ENCODE results near the gene BHLHA15.
A peak's percentile ranks its signal among the peaks of the same experiment; 100 is the strongest.

Gene BHLHA15

DNA sequence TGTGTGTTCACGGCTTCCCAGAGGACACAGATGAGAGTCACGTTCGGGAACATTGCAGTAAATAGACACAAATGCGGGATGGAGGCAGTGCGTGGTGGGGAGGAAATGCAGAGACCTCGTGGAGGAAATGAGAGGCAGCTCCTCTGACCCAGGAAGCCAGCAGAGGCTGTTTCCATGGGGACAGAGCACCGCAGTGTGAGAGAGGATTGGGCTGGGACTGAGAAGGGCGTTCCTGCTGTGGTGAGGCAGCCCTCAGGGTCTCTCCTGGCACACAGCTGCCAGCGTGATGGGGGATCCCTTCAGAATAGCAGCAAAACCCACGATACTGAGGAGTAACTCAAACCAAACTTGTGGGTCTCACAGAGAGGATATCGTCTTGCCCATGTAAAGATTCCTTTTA is 21.7 kb upstream of the BHLHA15 start:
- DNase-seq, result no peak

DNA sequence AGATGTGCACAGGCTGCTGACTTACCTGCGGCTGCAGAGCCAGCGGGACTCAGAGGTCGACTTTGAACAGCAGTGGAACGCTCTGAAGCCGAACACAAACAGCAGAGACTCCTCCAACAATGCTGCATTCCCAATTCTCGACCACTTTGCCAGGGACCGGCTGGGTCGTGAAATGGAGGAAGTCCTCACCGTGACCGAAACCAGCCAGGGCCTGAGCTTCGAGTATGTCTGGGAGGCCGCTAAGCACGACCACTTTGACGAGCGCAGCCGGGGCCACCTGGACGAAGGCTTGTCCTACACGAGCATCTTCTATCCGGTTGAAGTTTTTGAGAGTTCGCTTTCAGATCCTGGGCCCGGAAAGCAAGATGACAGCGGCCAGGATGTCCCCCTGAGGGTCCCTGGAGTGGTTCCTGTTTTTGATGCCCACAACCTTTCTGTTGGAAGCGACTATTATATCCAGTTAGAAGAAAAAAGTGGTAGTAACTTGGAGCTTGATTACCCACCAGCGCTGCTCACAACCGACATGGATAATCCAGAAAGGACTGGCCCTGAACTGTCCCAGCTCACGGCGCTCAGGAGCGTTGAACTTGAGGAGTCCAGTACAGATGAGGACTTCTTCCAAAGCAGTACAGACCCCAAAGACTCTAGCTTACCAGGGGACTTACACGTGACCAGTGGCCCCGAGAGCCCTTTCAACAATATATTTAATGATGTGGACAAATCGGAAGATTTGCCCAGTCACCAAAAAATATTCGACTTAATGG is 19.4 kb upstream of the BHLHA15 start:
- no peak for DNase-seq

DNA sequence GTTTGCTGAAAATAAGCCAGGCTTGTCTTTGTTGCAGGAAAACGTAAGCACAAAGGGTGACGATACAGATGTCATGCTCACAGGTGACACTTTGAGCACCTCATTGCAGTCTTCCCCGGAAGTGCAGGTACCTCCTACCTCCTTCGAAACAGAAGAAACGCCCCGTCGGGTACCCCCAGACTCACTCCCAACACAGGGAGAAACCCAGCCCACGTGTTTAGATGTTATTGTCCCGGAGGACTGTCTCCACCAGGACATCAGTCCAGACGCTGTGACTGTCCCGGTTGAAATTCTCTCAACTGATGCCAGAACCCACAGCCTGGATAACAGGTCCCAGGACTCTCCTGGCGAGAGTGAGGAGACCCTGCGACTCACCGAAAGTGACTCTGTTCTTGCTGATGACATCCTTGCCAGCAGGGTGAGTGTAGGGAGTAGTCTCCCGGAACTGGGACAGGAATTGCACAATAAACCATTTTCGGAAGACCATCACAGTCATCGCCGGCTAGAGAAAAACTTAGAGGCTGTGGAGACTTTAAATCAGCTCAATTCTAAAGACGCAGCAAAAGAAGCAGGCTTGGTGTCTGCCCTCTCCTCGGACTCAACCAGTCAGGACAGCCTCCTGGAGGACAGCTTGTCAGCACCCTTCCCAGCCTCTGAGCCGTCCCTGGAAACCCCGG is 18.3 kb upstream of the BHLHA15 start:
- no peak for DNase-seq

DNA sequence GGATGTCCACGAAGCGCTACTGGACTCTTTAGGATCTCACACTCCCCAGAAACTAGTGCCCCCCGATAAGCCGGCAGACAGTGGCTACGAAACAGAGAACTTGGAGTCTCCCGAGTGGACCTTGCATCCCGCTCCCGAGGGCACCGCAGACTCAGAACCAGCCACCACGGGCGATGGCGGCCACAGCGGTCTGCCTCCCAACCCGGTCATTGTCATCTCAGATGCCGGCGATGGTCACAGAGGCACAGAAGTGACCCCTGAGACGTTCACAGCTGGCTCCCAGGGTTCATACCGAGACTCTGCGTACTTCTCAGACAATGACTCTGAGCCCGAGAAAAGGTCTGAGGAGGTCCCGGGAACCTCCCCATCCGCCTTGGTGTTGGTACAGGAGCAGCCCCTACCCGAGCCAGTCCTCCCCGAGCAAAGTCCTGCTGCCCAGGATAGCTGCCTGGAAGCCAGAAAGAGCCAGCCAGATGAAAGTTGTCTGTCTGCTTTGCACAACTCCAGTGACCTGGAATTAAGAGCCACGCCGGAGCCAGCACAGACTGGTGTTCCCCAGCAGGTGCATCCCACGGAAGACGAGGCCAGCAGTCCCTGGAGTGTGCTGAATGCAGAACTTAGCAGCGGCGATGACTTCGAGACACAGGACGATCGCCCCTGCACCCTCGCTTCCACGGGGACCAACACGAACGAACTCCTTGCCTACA is 17.6 kb upstream of the BHLHA15 start:
- no peak for DNase-seq

DNA sequence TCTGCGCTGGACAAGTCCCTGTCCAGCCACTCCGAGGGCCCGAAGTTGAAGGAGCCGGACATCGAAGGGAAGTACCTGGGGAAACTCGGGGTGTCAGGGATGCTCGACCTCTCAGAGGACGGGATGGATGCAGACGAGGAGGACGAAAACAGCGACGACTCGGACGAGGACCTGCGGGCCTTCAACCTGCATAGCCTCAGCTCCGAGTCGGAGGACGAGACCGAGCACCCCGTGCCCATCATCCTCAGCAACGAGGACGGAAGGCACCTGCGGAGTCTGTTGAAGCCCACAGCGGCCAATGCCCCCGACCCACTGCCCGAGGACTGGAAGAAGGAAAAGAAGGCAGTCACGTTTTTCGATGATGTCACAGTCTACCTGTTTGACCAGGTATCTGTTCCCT is 17.1 kb upstream of the BHLHA15 start:
- no peak for DNase-seq

DNA sequence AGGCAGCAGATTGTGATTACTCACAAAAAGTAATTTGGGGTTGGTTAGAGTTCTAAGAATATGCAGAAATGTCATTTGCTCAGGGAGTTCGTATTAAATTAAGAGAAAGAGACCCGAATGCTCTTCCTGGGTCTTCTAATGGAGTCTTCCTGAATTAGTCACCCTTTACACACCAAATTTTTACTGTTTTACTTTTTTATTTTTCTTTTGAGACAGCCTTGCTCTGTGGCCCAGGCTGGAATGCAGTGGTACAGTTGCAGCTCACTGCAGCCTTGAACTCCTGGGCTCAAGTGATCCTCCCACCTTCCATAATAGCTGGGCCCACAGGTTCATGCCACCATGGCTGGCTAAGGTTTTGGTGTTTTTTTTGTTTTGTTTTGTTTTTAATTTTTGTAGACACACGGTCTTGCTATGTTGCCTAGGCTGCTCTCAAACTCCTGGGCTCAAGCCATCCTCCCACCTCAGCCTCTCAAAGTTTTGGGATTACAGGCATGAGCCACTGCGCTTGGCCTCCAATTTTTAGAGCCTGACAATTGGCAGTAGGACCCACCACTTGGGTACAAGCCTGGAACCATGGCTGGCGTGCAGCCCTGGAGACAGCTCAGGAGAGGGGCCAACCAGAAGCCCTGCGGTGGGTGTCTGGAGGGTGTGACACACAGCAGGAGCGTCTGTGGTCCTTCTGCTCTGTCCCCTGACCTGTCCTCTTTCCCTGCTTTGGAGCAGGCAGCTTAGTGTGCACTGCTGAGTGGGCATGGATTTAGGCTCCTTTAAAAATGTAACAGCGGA is 16.4 kb upstream of the BHLHA15 start:
- no peak for DNase-seq

DNA sequence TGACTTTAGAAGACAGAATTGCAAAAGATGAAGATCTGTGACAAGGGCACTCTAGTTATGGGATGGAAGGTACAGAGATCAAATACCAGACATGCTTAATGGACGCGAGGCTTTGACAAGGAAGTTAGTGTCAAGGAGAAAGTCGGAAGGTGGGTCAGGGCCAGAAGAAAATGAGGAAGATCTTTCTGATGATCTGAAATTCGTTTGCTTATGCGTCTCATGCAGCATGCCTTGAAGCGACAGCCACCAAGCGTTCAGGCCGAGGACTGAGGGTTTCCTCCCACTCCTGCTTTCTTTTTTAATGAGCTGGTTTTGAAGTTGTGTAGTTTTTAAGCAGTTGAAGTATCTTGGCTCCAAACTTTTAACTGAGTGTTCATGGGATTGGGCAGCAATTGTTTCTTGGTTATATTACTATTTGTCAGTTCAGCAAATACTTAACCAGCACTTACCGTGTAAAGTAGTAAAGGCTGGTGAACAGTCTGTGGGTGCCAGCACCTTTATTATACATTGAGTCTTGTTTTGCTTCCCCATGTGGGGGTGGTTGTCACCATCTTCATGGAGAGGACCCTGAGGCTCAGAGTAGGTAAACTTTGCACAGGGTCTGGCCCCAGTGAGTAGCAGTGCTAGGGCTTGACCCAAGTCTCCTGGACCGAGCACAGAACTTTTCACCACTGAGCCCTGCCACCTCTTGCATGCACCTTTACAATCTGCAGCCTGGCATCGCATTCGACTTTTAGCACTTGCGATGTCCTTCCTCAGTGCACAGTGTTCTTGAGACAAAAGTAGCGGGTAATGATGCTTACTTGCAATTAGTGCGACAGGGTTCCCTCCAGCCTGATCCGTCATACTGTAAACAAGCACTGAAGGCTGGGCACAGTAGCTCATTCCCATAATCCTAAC is 14.3 kb upstream of the BHLHA15 start:
- DNase-seq, result no peak

DNA sequence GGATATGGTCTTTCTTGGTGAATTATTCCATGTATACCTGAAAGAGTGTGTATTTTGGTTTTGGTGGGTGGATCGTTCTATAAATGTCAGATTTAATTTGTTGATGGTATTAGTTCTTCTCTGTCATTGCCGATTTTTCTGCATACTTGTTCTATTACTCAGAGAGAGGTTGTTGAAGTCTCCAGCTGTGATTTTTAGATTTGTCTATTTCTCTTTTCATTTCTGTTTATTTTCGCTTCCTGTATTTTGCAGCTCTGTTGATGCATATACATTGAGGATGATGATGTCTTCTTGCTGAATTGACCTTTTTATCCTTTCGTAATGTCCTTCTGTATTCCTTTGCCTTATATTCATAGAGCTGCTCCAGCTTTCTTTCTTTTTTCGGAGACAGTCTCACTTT is 12.1 kb upstream of the BHLHA15 start:
- DNase-seq, result no peak

DNA sequence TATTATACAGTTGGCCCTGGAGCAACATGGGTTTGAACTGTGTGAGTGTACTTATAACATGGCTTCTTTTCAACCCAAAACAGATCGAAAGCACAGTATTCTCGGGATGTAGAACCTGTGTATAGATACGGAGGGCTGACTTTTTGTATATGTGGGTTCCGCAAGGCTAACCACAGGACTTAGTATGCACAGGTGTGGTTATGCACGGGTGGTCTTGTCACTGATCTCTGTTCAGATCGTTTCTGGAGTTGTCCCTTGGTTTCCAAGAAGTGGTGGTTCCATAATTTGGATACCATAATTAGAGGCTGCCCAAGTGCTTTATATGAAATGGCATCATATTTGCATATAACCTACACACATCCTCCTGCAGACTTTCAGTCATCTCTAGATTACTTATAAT is 10.9 kb upstream of the BHLHA15 start:
- no peak for DNase-seq

DNA sequence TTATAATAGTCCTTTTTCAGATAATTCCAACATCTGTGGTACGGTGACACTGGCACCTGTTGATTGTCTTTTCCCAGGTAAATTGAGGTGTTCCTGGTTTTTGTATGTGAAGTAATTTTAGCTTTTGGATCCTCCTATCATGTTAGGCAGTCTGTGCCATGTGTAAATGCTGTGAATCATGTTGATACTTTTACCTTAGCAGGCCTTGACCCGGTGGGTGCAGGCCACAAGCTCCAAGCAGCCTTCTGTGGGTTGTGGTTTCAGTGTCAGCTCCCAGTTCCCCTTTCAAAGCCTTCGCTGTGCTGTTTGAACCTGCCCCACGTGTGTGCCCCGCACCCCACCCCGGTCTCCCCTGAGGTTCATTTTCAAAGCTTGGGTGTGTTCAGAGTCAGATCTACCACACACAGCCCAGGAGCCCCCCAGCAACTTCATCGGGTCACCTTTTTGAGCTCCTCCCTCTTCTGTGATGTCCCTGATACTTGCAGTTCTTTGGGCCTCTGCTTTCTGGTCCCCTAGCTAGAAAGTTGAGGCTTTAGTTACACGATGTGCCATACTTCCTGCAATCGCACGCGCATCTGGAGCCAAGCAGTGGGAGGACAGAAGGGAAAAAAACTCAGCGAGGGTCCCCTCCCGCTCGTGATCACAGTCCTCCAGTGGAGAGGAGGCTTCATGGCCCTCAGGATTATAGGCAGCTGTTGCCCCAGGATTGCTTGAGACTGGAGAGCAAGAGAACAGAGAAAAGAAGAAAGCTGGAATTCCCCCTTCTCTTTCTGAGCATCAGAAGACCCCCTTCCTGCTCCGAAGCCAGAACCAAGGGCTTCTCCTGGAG is 8.7 kb upstream of the BHLHA15 start:
- peak; percentile 59 for DNase-seq

DNA sequence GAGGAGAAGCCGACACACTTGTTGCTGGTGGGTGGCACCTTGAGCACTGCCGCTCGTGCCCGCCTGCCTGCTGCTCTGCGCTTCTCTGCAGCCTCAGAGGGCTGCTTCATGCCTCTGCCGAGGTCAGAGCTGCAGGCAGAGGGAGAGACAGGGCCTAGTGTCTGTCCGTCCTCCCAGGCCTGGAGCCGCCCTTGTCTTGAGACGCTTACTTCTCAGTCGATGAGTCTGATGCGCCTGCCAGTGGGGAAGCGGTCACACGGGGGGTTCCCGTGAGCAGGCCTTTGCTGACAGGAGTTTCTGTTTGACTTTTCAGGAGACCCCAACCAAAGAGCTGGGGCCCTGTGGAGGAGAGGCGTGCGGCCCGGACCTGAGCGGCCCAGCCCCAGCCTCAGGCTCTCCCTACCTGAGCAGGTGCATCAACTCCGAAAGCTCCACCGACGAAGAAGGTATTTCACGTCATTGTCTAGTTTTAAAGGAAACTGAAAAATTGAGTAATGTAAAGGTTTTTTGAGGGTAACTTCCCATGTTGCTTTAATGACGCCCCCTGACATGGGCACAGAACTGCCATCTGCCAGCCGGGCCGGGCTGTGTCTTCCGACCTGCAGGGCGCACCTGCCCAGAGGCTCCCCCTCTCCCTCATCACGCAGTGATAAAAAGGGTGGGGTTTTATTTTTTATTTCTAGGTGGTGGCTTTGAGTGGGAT is 7.8 kb upstream of the BHLHA15 start:
- DNase-seq, result no peak

DNA sequence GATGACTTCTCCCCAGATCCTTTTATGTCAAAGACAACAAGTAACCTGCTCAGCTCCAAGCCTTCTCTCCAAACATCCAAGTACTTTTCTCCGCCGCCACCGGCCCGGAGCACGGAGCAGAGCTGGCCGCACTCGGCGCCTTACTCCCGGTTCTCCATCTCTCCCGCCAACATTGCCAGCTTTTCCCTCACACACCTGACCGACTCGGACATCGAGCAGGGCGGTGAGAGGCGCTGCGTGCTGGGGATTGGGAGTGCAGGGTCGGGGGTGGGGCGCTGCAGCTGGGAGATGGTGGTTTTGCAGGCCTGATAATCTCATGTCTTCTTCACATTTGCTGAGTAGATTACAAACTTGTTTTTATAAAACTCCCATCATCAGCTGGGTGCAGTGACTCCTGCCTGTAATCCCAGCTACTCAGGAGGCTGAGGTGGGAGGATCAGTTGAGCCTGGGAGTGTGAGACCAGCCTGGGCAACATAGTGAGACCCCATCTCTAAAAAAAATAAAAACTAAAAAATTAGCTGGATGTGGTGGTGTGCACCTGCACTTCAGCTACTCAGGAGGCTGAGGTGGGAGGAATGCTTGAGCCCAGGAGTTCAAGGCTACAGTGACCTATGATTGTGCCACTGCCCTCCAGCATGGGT is 7.2 kb upstream of the BHLHA15 start:
- no peak for DNase-seq

DNA sequence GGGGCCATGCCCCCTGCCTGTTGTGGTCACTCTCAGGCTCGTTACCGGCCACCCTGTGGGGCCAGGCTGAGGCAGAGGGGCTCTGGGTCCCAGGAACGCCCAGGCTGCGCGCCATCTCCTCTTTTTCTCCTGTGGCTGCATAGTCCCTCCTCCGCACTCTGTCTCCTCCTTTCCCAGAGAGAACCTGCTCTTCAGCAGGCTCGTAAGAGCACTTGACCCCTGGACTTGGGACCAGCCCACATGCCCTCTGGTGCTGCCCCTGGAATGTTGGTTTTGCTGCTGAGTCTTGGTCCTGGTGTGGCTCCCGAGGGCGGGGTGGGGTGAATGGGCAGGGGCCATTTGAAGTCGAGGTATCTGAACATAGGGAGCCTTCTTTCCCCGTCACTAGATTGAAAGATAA is 6.6 kb upstream of the BHLHA15 start:
- DNase-seq, result no peak

DNA sequence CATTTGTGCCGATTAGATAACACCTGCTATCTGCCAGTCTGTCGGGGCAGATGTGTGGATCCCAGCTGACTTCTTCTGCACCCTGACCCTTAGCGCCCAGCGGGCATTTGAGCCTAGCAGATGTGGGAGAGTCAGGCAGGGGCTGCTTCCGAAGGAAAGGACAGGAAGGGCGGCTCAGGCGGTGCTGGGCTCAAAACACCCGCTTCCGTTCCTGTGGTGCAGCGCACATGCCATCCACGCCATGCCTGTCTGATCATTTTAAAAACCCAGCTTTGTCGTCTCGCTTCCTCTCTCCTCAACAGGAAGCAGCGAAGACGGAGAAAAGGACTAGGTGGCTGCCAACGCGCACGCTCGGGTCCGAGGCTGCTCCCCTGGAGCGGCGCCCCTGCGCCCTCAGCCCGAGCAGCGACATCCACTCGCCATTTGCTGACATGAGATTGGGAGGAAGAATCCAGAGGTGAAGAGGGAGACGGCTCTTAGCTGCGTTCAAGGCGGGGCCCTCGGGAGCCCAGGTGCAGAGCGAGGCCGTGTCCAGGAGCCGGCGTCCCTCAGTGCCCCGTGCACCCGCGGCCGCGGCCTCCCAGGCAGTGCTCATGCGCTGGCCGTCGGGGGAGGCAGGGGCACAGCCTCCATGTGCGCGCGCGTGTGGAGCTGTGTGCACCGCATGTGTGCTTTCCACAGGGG is 5.9 kb upstream of the BHLHA15 start:
- no peak for DNase-seq

DNA sequence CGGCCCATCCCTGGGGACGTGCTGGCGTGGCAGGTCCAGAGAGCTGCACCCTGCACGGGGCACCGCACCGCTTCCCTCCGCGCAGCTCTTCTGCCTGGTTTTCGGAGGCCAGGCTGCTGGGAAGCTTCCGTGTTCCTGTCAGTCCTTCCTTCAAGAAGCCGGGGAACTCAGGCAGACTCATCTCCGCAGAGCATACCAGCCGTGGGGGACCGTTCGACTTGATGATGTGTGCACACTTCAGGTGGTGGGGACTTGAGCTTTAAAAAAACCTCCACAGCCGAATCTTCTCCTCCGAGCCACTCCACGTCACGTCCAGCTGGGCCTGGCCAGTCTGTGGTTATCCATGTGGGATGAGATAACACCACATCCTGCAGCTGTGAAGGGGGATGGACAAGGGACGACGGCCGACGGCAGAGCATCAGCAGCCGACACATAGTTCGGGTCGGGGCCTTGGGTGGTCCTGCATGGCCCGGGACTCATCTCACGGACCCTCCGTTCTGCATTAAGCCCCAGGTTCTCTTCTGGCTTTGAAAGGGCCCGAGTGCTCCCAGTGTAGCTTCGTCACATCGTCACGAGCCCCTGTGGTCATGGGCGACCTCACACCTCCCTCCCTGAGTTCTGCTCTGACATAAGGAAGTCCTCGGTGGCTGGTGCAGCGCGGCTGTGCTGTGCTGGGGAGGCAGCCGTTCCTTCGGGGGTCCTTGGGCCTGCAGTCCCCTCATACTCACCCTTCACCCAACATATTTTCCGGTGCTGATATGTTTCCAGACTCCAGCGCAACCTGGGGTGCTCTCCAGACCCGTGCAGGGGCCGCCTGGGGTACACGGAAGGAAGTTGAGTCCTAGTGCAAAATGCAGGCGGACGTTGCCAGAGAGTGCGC is 4.5 kb upstream of the BHLHA15 start:
- no peak for DNase-seq

DNA sequence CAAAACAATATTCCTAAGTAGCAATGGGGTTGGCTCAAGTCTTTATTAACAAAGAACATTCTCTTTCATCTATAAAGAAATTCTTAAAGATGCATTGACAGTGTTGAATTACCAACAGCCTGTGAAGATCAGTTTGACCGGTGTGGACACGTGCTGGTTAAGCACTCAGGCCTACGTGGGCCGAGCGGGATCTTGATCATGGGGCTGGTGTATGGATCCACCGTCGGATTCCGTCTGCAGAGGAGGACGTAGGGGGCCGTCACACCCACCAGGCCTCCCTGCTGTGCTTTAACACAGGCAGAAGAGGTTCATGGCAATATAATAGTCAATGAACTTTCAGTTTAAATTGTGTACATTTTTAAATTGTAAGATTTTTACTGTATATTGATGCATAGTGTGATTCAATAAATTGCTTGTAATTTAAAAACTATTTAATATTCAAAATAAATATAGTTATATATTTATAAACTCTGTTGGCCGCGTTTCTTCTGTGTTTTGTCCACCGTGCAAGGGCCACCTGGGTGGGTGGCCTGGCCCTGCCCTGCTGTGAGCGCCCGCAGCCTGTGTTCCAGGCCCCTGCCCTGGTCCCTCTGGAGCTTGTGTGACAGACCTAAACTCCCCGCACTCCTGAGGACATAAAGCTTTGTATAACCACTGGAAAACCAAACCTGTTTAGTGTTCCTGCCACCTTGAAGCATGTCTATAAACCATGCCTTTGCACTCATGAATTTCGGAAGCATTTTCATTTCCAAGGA is 1.9 kb upstream of the BHLHA15 start:
- no peak for DNase-seq

DNA sequence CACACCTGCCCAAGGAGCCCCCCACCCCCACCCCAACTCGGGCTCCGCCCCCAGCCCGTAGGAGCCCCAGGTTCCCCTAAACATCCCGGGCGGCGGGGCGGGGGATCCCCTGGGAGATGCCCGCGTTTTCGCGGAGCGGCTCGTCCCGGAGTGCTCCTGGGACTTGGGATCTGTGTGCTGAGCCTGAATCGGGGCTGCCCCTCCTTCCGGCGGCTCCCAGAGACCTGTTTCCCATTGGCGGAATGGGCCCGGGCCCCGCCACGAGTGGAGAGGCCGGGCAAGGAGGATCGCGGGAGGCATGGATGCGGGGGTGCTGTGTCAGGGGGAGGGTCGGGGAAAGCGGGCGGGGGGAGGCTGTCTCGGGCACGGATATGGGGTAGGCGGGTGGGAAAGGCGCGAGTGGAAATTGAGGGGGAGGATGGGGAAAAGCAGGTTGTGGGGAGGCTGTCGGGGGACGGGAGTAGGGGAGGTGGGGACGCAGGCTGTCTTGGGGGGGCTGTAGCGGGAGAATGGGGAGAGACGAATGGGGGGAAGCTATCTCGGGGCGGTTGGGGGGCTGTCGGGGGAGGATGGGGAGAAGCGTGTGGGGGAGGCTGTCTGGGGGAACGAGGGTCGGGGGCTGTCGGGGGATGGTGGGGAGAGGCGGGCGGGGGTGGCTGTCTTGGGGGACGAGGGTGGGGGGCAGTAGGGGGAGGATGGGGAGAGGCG is 572 bp upstream of the BHLHA15 start:
- no peak for DNase-seq

All from SIG-M5 (cell line).